HFFc6 (cell line): ENCODE results near the gene COPS9. TPM values are rescaled to one million over a fixed set of nuclear protein-coding genes. Genes with fewer than 3 reads are reported as not detected.

Source experiments
- DNase-seq: peaks from one replicate; pipeline ENCODE4 v3.0.0-alpha.2; 2018
- H3K27ac Mint-ChIP-seq: 2 replicates; pipeline ENCODE4 v1.8.0; 2020; ENCODE audit warnings: mild to moderate bottlenecking, mixed read lengths
- H3K27me3 Mint-ChIP-seq: 2 replicates; pipeline ENCODE4 v1.8.0; 2021; ENCODE audit warnings: mild to moderate bottlenecking, moderate library complexity, mixed read lengths; ENCODE audit not compliant: insufficient read depth
- H3K36me3 Mint-ChIP-seq: 2 replicates; pipeline ENCODE4 v1.8.0; 2021; ENCODE audit warnings: low read depth, mixed read lengths
- H3K4me1 Mint-ChIP-seq: 2 replicates; pipeline ENCODE4 v1.8.0; 2020; ENCODE audit warnings: low read depth, mixed read lengths
- H3K4me3 Mint-ChIP-seq: 2 replicates; pipeline ENCODE4 v1.8.0; 2020; ENCODE audit warnings: mild to moderate bottlenecking, moderate library complexity, mixed read lengths
- H3K9me3 Mint-ChIP-seq: 2 replicates; pipeline ENCODE4 v1.8.0; 2020; ENCODE audit warnings: mild to moderate bottlenecking, mixed read lengths
- CTCF ChIP-seq: fragments of 200-600 bp; sonication (generic); IDR thresholded peaks from 2 replicates; pipeline ENCODE4 v1.5.0; 2021; ENCODE audit warnings: antibody characterized with exemption, mild to moderate bottlenecking
- total RNA-seq, 6 experiments: library from RNA; stranded (reverse); fragmentation: NEBNext Ultra II Directional; extraction: Animal tissue kit (Norgen Biotek cat#: 25700); gene quantifications; 2 replicates in 1 of 6; 3 replicates in 5 of 6; pipeline ENCODE4 v1.2.3, GENCODE V29; 2021

Gene COPS9
- total RNA-seq, 6 experiments from 2014 or later: 147 to 239 (median 211) TPM

- H3K27me3 Mint-ChIP-seq: peaks cover 26% of the 10 kb centered on the region
- DNase-seq: no peak
- peaks cover 18% of the 10 kb centered on the region for H3K9me3 Mint-ChIP-seq
- TF ChIP-seq CTCF: no peak
- no peak overlapping the region for H3K4me3 Mint-ChIP-seq
- H3K36me3 Mint-ChIP-seq: peaks cover 8% of the 10 kb centered on the region
- no peak overlapping the region for H3K27ac Mint-ChIP-seq
- H3K4me1 Mint-ChIP-seq: no peaks in the 10 kb centered on the region
Measured at GRCh38 chr2:240086563-240086962, 49.5 kb downstream of the COPS9 start.

Other genes starting within 250 kb of the COPS9 start
- 100 to 1,000 TPM; 116 to 133 (median 125) TPM for gene NDUFA10, start 111.0 kb downstream of the COPS9 start, total RNA-seq
- not detected for gene OR6B2, start 105.9 kb downstream of the COPS9 start, total RNA-seq
- gene OR6B3, start 82.8 kb downstream of the COPS9 start, total RNA-seq: not detected
- gene OTOS, start 4.4 kb upstream of the COPS9 start, total RNA-seq: under 1 TPM in 2 of 6 experiments, not detected in 4; 0.27 to 0.43 TPM